H9 (cell line): Measurements from ENCODE around the gene RGSL1. TPM values are rescaled to one million over a fixed set of nuclear protein-coding genes. Genes with fewer than 3 reads are reported as not detected.

ENCODE experiments used
- DNase-seq: peaks from one replicate; pipeline ENCODE4 v3.0.0-alpha.2; 2017
- H2AFZ ChIP-seq: one replicate; pipeline ENCODE4 v1.6.1; 2013; ENCODE audit warnings: mild to moderate bottlenecking, low read length, control low read depth, moderate library complexity
- H2AK5ac ChIP-seq: 2 replicates; pipeline ENCODE4 v1.6.1; 2013; ENCODE audit warnings: low read length, control low read depth, mixed read lengths; ENCODE audit not compliant: insufficient read length
- H2BK120ac ChIP-seq: one replicate; pipeline ENCODE4 v1.6.1; 2013; ENCODE audit warnings: low read depth, mild to moderate bottlenecking, low read length, control low read depth, inconsistent platforms; ENCODE audit not compliant: poor library complexity, severe bottlenecking
- H2BK12ac ChIP-seq: 2 replicates; pipeline ENCODE4 v1.6.1; 2013; ENCODE audit warnings: low read length, control low read depth, mixed read lengths, low read depth; ENCODE audit not compliant: insufficient read length
- H2BK15ac ChIP-seq: 2 replicates; pipeline ENCODE4 v1.6.1; 2013; ENCODE audit warnings: low read depth, low read length, control low read depth
- H2BK20ac ChIP-seq: one replicate; pipeline ENCODE4 v1.6.1; 2013; ENCODE audit warnings: low read depth, mild to moderate bottlenecking, low read length, control low read depth, inconsistent platforms; ENCODE audit not compliant: poor library complexity, severe bottlenecking
- H2BK5ac ChIP-seq: 2 replicates; pipeline ENCODE4 v1.6.1; 2013; ENCODE audit warnings: low read length, control low read depth, mixed read lengths; ENCODE audit not compliant: insufficient read length
- H3K14ac ChIP-seq: 2 replicates; pipeline ENCODE4 v1.6.1; 2013; ENCODE audit warnings: low read length, control low read depth; ENCODE audit not compliant: insufficient read depth
- H3K18ac ChIP-seq: 2 replicates; pipeline ENCODE4 v1.6.1; 2013; ENCODE audit warnings: low read depth, mild to moderate bottlenecking, mixed read lengths, low read length, control low read depth; ENCODE audit not compliant: insufficient read length
- H3K23ac ChIP-seq: 2 replicates; pipeline ENCODE4 v1.6.1; 2013; ENCODE audit warnings: low read length, control low read depth, mixed read lengths, low read depth; ENCODE audit not compliant: insufficient read length
- H3K23me2 ChIP-seq: 2 replicates; pipeline ENCODE4 v1.6.1; 2013; ENCODE audit warnings: low read depth, mild to moderate bottlenecking, mixed read lengths, low read length, control low read depth; ENCODE audit not compliant: insufficient read length, poor library complexity, severe bottlenecking
- H3K27ac ChIP-seq: 2 replicates; pipeline ENCODE4 v1.5.1; 2013; ENCODE audit warnings: low read length, control low read depth, mixed read lengths, low read depth; ENCODE audit not compliant: insufficient read length
- H3K27me3 ChIP-seq: 2 replicates; pipeline ENCODE4 v1.6.1; 2013; ENCODE audit warnings: low read length, control low read depth, inconsistent platforms; ENCODE audit not compliant: insufficient read depth
- H3K4ac ChIP-seq: 2 replicates; pipeline ENCODE4 v1.6.1; 2013; ENCODE audit warnings: low read depth, mild to moderate bottlenecking, control low read depth, inconsistent platforms, low read length, moderate library complexity
- H3K4me1 ChIP-seq: 2 replicates; pipeline ENCODE4 v1.6.1; 2013; ENCODE audit warnings: low read length, control low read depth, inconsistent platforms; ENCODE audit not compliant: insufficient read depth
- H3K4me2 ChIP-seq: 2 replicates; pipeline ENCODE4 v1.6.1; 2013; ENCODE audit warnings: low read length, control low read depth, mixed read lengths; ENCODE audit not compliant: insufficient read length, insufficient read depth
- H3K56ac ChIP-seq: 2 replicates; pipeline ENCODE4 v1.6.1; 2013; ENCODE audit warnings: low read depth, mild to moderate bottlenecking, mixed read lengths, low read length, control low read depth; ENCODE audit not compliant: insufficient read length
- H3K79me1 ChIP-seq: 2 replicates; pipeline ENCODE4 v1.6.1; 2013; ENCODE audit warnings: low read depth, mild to moderate bottlenecking, moderate library complexity, low read length, control low read depth, inconsistent platforms; ENCODE audit not compliant: insufficient read depth, poor library complexity, severe bottlenecking
- H3K79me2 ChIP-seq: 2 replicates; pipeline ENCODE4 v1.6.1; 2013; ENCODE audit warnings: low read length, control low read depth, inconsistent platforms; ENCODE audit not compliant: insufficient read depth
- H3K9ac ChIP-seq: 2 replicates; pipeline ENCODE4 v1.6.1; 2013; ENCODE audit warnings: low read length, control low read depth, mixed read lengths; ENCODE audit not compliant: insufficient read length; ENCODE audit errors: extremely low read depth
- H3K9me3 ChIP-seq: one replicate; pipeline ENCODE4 v1.6.1; 2013; ENCODE audit warnings: low read depth, low read length, inconsistent platforms; ENCODE audit not compliant: control insufficient read depth
- H3T11ph ChIP-seq: one replicate; pipeline ENCODE4 v1.6.1; 2013; ENCODE audit warnings: mild to moderate bottlenecking, low read length, control low read depth, inconsistent platforms
- H4K20me1 ChIP-seq: one replicate; pipeline ENCODE4 v1.6.1; 2013; ENCODE audit not compliant: control insufficient read depth, insufficient read length, insufficient read depth
- H4K5ac ChIP-seq: 2 replicates; pipeline ENCODE4 v1.6.1; 2013; ENCODE audit warnings: low read depth, mild to moderate bottlenecking, mixed read lengths, low read length, control low read depth; ENCODE audit not compliant: insufficient read length
- H4K8ac ChIP-seq: replicated peaks from 2 replicates; pipeline ENCODE4 v1.6.1; 2013; ENCODE audit warnings: low read length, control low read depth, mixed read lengths, low read depth; ENCODE audit not compliant: insufficient read length
- H4K91ac ChIP-seq: 2 replicates; pipeline ENCODE4 v1.6.1; 2013; ENCODE audit warnings: low read depth, mild to moderate bottlenecking, moderate library complexity, mixed read lengths, low read length, control low read depth; ENCODE audit not compliant: insufficient read length
- H3K27ac Mint-ChIP-seq, 3 experiments: 2 replicates in 2 of 3; 3 replicates in 1 of 3; pipeline ENCODE4 v1.8.0; 2020 to 2021; ENCODE audit warnings: mixed read lengths in 3 of 3, mild to moderate bottlenecking in 1 of 3, moderate library complexity in 1 of 3
- H3K27me3 Mint-ChIP-seq: 2 replicates; pipeline ENCODE4 v1.8.0; 2021; ENCODE audit warnings: low read depth, mild to moderate bottlenecking, moderate library complexity, mixed read lengths
- H3K36me3 Mint-ChIP-seq, 3 experiments: 2 replicates in 2 of 3; 3 replicates in 1 of 3; pipeline ENCODE4 v1.8.0; 2020 to 2021; ENCODE audit warnings: low read depth in 3 of 3, mixed read lengths in 3 of 3; ENCODE audit not compliant: insufficient read depth in 1 of 3
- H3K4me1 Mint-ChIP-seq, 2 experiments: 2 replicates each; pipeline ENCODE4 v1.8.0; 2020; ENCODE audit warnings: mixed read lengths in 2 of 2
- H3K4me3 Mint-ChIP-seq, 2 experiments: 2 replicates in 1 of 2; 3 replicates in 1 of 2; pipeline ENCODE4 v1.8.0; 2020 to 2021; ENCODE audit warnings: mild to moderate bottlenecking in 2 of 2, mixed read lengths in 2 of 2, moderate library complexity in 1 of 2
- H3K9me3 Mint-ChIP-seq, 2 experiments: 2 replicates in 1 of 2; 3 replicates in 1 of 2; pipeline ENCODE4 v1.8.0; 2020; ENCODE audit warnings: mild to moderate bottlenecking in 2 of 2, mixed read lengths in 2 of 2, moderate library complexity in 1 of 2
- CTCF ChIP-seq: fragments of 200-600 bp; sonication (generic); conservative IDR thresholded peaks from 3 replicates; pipeline ENCODE4 v1.8.0; 2021; ENCODE audit warnings: antibody characterized with exemption, mild to moderate bottlenecking
- WGBS: extraction: QIAGEN DNeasy Blood & Tissue Kit; methylation state at CpG from one replicate; pipeline ENCODE4 v1.1.7; 2013; ENCODE audit warnings: missing lambda C conversion rate, low lambda C conversion rate, mixed read lengths; ENCODE audit not compliant: insufficient read length; ENCODE audit errors: extremely low coverage; 5-methylcytosine and 5-hydroxymethylcytosine counted together
- total RNA-seq: library from RNA; stranded (reverse); gene quantifications from 2 replicates; pipeline ENCODE4 v1.2.1, GENCODE V29; 2021

The RGSL1 gene
- total RNA-seq, 1 experiment from 2014 or later: not detected

- H3K4me3 Mint-ChIP-seq: no peak overlapping the region
- Histone ChIP-seq H4K91ac (no peak overlapping the region), H4K8ac (no peak overlapping the region), H3K4ac (no peak overlapping the region), H3K9me3 (no peaks in the 10 kb centered on the region), H3K4me1 (peaks cover 16% of the 10 kb centered on the region; the same call in 1 of the 2 replicates), H3K23ac (no peak overlapping the region), H3K14ac (no peak overlapping the region), H4K20me1 (no peaks in the 10 kb centered on the region), H2BK12ac (no peak overlapping the region), H2BK20ac (no peak overlapping the region), H4K5ac (no peak overlapping the region), H3K56ac (no peak overlapping the region), H3K79me1 (no peaks in the 10 kb centered on the region), H2AK5ac (no peak overlapping the region), H3K4me2 (no peak overlapping the region), H3K27ac (no peak overlapping the region), H3K27me3 (peaks cover 9% of the 10 kb centered on the region; the same call in 1 of the 2 replicates), H3T11ph (no peak overlapping the region), H3K18ac (no peak overlapping the region), H3K79me2 (0 out of 2 replicates have a peak, but pooled peaks cover 2% of the 10 kb centered on the region), H2BK15ac (no peak overlapping the region), H2BK5ac (no peak overlapping the region), H2BK120ac (no peak overlapping the region), H3K23me2 (peaks cover 3% of the 10 kb centered on the region), H2AFZ (no peak overlapping the region), H3K9ac (no peak overlapping the region)
- H3K27me3 Mint-ChIP-seq: peaks cover 76% of the 10 kb centered on the region
- no peak for TF ChIP-seq CTCF
- no peak for DNase-seq
- no peaks in the 10 kb centered on the region for H3K9me3 Mint-ChIP-seq
- peaks cover 27 to 31% of the 10 kb centered on the region in 2 experiments for H3K4me1 Mint-ChIP-seq
- no peak overlapping the region for H3K27ac Mint-ChIP-seq
- H3K36me3 Mint-ChIP-seq: peaks cover 0 to 2% (median 0%) of the 10 kb centered on the region in 3 experiments; a peak in 3 of 7 replicates
- no CpG with 5 or more reads among the region's 2 CpGs for WGBS
Observed at GRCh38 chr1:182608236-182608635, 158.3 kb downstream of the RGSL1 start.
